HG02970 (cell line): ENCODE results near the gene ATAD3B.
A peak's percentile ranks its signal among the peaks of the same experiment; 100 is the strongest.
"Not testable (repeated sequence)": the region's sequence is repeated elsewhere in the genome, so short reads cannot be mapped to it uniquely, and the experiment has no call there.

ENCODE experiments used
- ATAC-seq: cut with Tn5 transposase; IDR thresholded peaks from one replicate; pipeline ENCODE4 v1.9.1; 2021; ENCODE audit warnings: mild to moderate bottlenecking, moderate library complexity, moderate number of reproducible peaks; ENCODE audit not compliant: unreplicated experiment, low FRiP score

ATAD3B gene

DNA sequence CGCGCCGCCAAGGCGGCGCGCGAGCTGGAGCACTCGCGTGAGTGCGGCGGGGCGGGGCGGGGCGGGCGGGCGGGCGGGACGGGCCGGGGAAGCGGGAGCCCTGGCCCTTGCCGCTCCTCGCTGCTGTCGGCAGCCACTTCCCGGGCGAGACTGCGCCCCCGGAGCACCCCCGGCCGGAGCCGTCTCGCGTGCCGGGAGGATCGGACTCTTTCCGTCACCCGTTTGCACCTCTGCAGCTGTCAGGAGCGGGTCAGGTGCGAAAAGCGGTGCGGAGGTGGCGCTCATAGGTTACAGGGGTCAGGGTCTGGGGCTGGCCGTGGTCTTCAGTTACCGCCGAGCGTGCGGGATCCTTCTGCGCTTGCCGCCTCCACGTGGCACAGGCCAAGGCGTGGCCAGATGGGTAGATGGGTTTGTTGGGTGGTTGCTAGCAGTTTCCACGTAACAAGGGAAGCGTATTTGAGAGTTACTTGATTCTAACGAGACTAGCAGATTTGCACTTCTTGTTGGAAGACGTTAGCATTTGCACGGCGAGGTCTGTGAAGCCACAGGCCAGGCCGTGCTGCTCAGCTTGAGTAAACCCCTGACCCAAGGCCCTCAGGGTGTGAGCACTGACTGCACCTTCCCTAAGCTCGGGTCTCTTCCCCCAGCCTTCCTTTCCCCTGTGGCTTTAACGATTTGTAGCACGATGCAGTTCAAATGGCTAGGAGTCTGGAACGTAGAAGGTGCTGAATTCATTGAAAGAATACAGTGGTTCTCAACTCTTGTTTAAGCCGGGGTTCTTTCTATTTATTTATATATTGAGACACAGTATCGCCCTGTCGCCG is 700 bp downstream of the ATAD3B start:
- ATAC-seq: peak; percentile 20

- ATAC-seq: not testable (repeated sequence)
These were observed 4.4 kb downstream of the ATAD3B start for GRCh38 chr1:1476011-1476410.

- ATAC-seq: no peak
These were observed 5.6 kb downstream of the ATAD3B start for GRCh38 chr1:1477206-1477605.

DNA sequence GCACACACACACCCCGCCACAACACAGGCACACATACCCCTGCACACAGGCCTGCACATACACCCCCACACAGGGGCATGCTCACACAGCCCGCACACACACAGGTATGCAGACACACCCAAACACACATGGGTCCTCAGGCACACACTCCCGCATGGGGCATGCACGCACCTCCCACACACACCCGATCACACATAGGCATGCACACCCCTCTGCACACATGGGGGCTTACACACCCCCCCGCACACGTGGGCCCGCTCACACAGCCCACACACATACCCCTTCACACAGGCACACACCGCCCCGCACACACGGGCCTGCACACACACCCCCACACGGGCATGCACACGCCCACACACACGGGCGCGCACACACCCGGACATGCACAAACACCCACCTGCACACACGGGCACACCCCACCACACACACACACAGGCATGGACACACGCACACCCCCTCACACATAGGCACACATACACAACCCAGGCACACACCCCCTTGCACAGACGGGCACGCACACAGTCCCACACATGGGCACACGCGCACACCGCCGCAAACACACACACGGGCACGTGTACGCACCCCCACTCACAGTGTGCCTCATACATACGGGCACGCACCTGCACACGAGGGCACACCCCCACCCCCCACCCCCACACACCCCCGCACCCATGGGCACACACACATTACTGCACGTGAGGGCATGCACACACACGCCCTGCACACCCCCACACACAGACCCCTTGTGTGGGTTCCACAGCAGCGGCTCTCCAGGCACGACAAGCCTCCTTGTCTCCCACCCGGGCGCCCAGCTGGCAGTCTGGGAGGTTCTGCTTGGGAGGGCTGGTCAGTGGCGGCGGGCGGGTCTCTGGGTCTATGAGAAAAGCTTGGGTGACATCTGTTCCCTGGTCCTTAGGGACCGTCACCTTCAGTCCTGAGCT is 8.3 kb downstream of the ATAD3B start:
- ATAC-seq: no peak

GRCh38 chr1:1480488-1480867 is 8.9 kb downstream of the ATAD3B start:
- not testable (repeated sequence) for ATAC-seq

DNA sequence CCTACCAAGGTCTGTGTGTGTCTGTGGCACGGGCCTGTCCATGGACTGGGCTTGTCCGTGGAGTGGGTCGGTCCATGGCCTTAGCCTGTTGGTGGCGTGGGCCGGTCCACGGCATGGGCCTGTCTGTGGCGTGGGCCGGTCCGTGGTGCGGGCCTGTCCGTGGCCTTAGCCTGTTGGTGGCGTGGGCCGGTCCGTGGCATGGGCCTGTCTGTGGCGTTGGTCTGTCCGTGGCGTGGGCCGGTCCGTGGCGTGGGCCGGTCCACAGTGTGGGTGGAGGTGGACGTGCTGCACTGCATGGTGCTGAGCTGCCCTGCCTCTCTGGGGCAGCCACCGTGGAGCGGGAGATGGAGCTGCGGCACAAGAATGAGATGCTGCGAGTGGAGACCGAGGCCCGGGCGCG is 10.2 kb downstream of the ATAD3B start:
- ATAC-seq: not testable (repeated sequence)

- no peak for ATAC-seq
These were observed 11.3 kb downstream of the ATAD3B start for GRCh38 chr1:1482856-1483255.

GRCh38 chr1:1483714-1484113 is 12.1 kb downstream of the ATAD3B start:
- no peak for ATAC-seq

DNA sequence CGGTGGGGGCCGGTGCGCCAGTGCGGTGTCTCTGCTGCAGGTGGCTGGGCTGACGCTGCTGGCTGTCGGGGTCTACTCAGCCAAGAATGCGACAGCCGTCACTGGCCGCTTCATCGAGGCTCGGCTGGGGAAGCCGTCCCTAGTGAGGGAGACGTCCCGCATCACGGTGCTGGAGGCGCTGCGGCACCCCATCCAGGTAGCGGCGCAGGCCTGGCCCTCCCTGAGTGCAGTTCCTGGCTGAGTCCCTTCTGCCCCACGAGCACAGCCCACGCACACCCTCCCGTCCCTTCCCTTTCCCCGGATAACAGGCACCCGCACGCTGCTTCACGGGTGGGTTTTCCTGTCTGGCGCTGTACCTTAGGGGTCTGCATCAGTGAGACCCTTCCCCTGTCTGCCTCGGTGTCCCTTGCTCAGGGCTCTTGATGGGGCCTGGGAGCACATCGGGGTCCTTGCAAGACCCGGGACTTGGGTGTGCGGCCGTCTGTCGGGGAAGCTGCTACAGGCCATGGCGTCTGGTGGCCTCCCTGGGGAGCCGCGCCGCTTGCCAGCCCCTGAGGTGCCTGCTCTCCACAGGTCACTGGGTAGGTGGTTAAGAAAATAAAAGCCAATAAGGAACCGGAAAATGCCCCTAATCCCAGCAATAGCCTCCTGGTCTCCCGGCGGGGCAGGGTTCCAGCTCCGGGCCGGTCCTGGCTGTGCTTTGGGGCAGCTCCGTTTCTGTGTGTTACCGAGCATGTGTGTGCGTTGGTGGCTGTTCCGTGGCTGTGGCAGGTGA is 13.6 kb downstream of the ATAD3B start:
- not testable (repeated sequence) for ATAC-seq

GRCh38 chr1:1485755-1486317 is 14.3 kb downstream of the ATAD3B start:
- ATAC-seq: not testable (repeated sequence)

DNA sequence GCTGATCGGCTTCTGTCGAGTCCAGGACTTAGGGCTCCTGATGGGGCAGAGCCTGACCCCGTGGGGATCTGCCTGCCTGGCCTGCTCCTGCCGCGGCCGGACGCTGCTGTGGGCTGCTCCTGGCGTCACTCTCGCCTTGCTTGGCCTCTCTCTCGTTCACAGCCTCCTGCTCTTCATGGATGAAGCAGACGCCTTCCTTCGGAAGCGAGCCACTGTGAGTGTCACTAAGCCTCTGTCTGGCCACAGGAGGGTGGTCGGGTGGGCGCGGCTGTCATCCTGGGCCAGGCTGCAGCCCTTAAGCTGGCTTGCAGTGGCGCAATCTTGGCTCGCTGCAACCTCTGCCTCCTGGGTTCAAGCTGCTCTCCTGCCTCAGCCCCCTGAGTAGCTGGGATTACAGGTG is 16.1 kb downstream of the ATAD3B start:
- ATAC-seq: no peak

- ATAC-seq: no peak
These were observed 17.7 kb downstream of the ATAD3B start for GRCh38 chr1:1489231-1489630.

DNA sequence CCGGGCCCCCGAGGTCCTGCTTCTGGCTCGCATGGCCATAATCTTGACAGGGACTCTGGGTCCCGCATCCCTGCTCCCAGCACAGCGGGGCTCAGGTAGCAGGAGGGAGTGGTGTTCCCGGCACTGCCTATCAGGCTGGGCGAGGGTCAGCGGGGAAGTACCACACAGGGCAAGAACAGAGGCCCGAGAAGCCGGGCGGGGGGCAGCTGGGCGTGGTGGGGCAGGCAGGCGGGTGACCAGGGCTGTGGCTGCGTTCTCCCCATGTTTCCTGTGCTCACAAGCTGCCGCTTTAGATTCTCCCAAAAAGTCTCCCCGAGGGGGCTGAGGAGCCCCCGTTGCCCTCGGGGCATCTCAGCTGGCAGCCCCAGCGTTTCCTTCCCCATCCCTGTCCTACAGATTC is 18.3 kb downstream of the ATAD3B start:
- no peak for ATAC-seq

GRCh38 chr1:1490633-1491230 is 19.2 kb downstream of the ATAD3B start:
- no peak for ATAC-seq

DNA sequence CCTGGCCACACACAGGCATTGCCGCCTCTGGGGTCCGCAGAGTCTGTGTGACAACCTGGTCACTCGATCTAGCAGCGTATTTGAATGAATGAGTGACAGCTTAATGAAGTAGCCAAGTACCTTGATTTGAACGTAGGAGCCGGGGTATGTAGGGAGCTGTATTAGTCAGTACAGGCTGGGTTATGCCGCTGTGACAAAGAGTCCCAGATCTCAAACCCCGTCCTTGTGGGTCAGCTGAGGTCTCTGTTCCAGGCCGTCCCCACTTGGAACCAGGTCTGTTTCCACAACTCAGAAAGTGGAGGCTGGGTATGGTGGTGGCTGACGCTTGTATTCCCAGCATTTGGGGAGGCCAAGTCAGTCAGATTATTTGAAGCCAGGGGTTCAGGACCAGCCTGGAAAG is 20.0 kb downstream of the ATAD3B start:
- no peak for ATAC-seq

DNA sequence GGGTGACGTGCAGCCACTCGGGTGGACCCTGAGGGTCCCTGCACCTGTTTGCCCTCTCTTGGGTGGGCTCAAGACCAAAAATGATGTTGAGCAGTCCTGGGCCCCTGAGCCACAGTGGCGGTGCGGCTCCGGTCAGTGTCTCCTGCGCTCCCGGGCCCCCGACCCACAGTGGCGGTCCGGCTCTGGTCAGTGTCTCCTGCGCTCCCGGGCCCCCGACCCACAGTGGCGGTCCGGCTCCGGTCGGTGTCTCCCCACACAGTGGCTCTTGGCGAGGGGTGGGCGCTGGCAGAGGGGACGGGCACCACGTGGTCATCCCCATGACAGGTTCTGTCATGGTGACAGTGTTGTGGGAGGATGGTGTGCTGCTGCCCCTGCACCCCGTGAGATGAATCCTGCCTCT is 22.7 kb downstream of the ATAD3B start:
- not testable (repeated sequence) for ATAC-seq

GRCh38 chr1:1495461-1495975 is 24.0 kb downstream of the ATAD3B start:
- ATAC-seq: not testable (repeated sequence)

DNA sequence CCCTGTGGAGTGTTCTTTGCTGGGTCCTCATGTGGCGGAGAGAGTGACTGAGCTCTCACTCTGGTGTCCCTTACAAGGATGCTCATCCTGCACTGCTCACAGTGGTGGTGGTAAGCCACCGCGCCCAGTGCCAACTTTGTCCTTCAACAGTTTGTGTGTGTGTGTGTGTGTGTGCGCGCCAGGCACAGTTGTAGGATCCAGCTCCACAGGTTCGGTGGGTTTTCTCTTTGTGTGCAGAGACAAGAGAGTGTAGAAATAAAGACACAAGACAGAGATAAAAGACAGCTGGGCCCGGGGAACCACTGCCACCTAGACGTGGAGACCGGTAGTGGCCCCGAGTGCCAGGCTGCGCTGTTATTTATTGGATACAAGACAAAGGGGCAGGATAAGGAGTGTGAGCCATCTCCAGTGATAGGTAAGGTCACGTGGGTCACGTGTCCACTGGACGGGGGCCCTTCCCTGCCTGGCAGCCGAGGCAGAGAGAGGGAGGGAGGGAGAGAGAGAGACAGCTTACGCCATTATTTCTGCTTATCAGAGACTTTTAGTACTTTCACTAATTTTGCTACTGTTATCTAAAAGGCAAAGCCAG is 33.3 kb downstream of the ATAD3B start:
- ATAC-seq: not testable (repeated sequence)

DNA sequence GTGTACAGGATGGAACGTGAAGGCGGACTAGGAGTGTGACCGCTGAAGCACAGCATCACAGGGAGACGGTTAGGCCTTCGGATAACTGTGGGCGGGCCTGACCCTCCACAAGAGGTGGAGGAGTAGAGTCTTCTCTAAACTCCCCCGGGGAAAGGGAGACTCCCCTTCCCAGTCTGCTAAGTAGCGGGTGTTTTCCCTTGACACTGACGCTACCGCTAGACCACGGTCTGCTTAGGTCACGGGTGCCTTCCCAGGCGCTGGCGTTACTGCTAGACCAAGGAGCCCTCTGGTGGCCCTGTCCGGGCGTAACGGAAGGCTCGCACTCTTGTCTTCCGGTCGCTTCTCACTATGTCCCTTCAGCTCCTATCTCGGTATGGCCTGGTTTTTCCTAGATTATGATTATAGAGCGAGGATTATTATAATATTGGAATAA is 33.8 kb downstream of the ATAD3B start:
- not testable (repeated sequence) for ATAC-seq
